Ascending aorta (tissue), 2 donors: ENCODE results near the gene HAPSTR1. TPM values are rescaled to one million over a fixed set of nuclear protein-coding genes. Genes with fewer than 3 reads are reported as not detected.
"Not testable (repeated sequence)": the region's sequence is repeated elsewhere in the genome, so short reads cannot be mapped to it uniquely, and the experiment has no call there.

Experiments
- DNase-seq, 2 donors: peaks; one replicate each; pipeline ENCODE4 v3.0.0-alpha.2; 2019; ENCODE audit warnings: low spot score in 2 of 2
- H3K27ac ChIP-seq, 2 donors: fragments of 200-600 bp; sonication (generic); one replicate each; pipeline ENCODE4 v1.5.1; 2016 to 2017; ENCODE audit warnings: mild to moderate bottlenecking in 1 of 2
- H3K27me3 ChIP-seq: fragments of 200-600 bp; sonication (generic); one replicate; pipeline ENCODE4 v1.5.1; 2017
- H3K36me3 ChIP-seq, 2 donors: fragments of 200-600 bp; sonication (generic); one replicate each; pipeline ENCODE4 v1.5.1; 2016
- H3K4me1 ChIP-seq, 2 donors: fragments of 200-600 bp; sonication (generic); one replicate each; pipeline ENCODE4 v1.5.1; 2016 to 2017; ENCODE audit warnings: mild to moderate bottlenecking in 1 of 2
- H3K4me3 ChIP-seq, 2 donors: fragments of 200-600 bp; sonication (generic); one replicate each; pipeline ENCODE4 v1.5.1; 2016 to 2017; ENCODE audit warnings: mild to moderate bottlenecking in 1 of 2
- H3K9me3 ChIP-seq, 2 donors: fragments of 200-600 bp; sonication (generic); one replicate each; pipeline ENCODE4 v1.5.1; 2016
- CTCF ChIP-seq, 3 experiments: fragments of 200-600 bp in 2 of 3; fragments of 450-650 bp in 1 of 3; sonication (generic) in 2 of 3; IDR thresholded peaks; one replicate each; pipeline ENCODE4 v1.5.1; 2016 to 2019; ENCODE audit warnings: antibody characterized with exemption in 3 of 3, mild to moderate bottlenecking in 1 of 3, moderate library complexity in 1 of 3
- intact Hi-C: fragments of 100-400 bp; cut with DNase I; formaldehyde crosslinking; loops from one replicate; pipeline ENCODE4 v1.15.1; 2023
- total RNA-seq: library from RNA; depleted of rRNA; stranded (reverse); fragments of >200 nt; gene quantifications from one replicate; pipeline ENCODE4 v1.1.0, GENCODE V29; 2016

HAPSTR1 gene
- total RNA-seq, 1 donor from 2014 or later, result 22.0 TPM

- no peaks in the 10 kb centered on the region for H3K27me3 ChIP-seq
- no peak overlapping the region for H3K27ac ChIP-seq
- DNase-seq, result no peak
- H3K36me3 ChIP-seq, result no peaks in the 10 kb centered on the region
- H3K9me3 ChIP-seq, result no peaks in the 10 kb centered on the region
- H3K4me3 ChIP-seq, result no peak overlapping the region
- H3K4me1 ChIP-seq, result no peaks in the 10 kb centered on the region
- intact Hi-C loops, result no loop called here
- TF ChIP-seq CTCF (IDR thresholded peaks at IDR 0.05), result no peak
Observed at GRCh38 chr16:9072806-9073341, 18.6 kb upstream of the HAPSTR1 start.

GRCh38 chr16:9075299-9076071 lies 16.0 kb upstream of the HAPSTR1 start:
- intact Hi-C loops, result no loop called here
- no peaks in the 10 kb centered on the region for H3K9me3 ChIP-seq
- no peak overlapping the region for H3K4me3 ChIP-seq
- no peaks in the 10 kb centered on the region for H3K27me3 ChIP-seq
- H3K27ac ChIP-seq, result no peak overlapping the region
- no peak for DNase-seq
- H3K4me1 ChIP-seq, result no peaks in the 10 kb centered on the region
- H3K36me3 ChIP-seq, result no peaks in the 10 kb centered on the region
- TF ChIP-seq CTCF (IDR thresholded peaks at IDR 0.05), result no peak

- Histone ChIP-seq H3K27me3 (no peaks in the 10 kb centered on the region), H3K4me1 (no peaks in the 10 kb centered on the region), H3K4me3 (no peak overlapping the region), H3K27ac (no peak overlapping the region), H3K9me3 (no peaks in the 10 kb centered on the region), H3K36me3 (no peaks in the 10 kb centered on the region)
- intact Hi-C loops, result no loop called here
- no peak for DNase-seq
- no peak for TF ChIP-seq CTCF (IDR thresholded peaks at IDR 0.05)
Observed at GRCh38 chr16:9077091-9077809, 14.2 kb upstream of the HAPSTR1 start.

- intact Hi-C loops, H3K27me3 ChIP-seq, H3K4me1 ChIP-seq, H3K4me3 ChIP-seq, H3K36me3 ChIP-seq, H3K9me3 ChIP-seq, DNase-seq: not testable (repeated sequence)
- H3K27ac ChIP-seq, result peak overlapping the region in 1 of 2 donors; percentile 27
Observed at GRCh38 chr16:9078467-9079429, 12.7 kb upstream of the HAPSTR1 start.

- Histone ChIP-seq H3K4me1 (no peaks in the 10 kb centered on the region), H3K9me3 (no peaks in the 10 kb centered on the region), H3K27me3 (no peaks in the 10 kb centered on the region), H3K4me3 (no peak overlapping the region), H3K36me3 (no peaks in the 10 kb centered on the region), H3K27ac (no peak overlapping the region)
- TF ChIP-seq CTCF (IDR thresholded peaks at IDR 0.05), result no peak
- intact Hi-C loops, result no loop called here
- no peak for DNase-seq
Observed at GRCh38 chr16:9079430-9079812, 12.0 kb upstream of the HAPSTR1 start.
